Fibroblast of lung (primary cell): Measurements from ENCODE around the gene AOC3.

Source experiments
- CTCF ChIP-seq, 2 donors: IDR thresholded peaks in 1 of 2; conservative IDR thresholded peaks in 1 of 2; 1 replicate in 1 of 2; 2 replicates in 1 of 2; pipeline ENCODE4 v1.5.1; 2011 to 2012; ENCODE audit warnings: low read length in 2 of 2, control low read depth in 1 of 2, inconsistent platforms in 1 of 2, low read depth in 1 of 2, mild to moderate bottlenecking in 1 of 2
- EZH2 ChIP-seq: IDR thresholded peaks from 2 replicates; pipeline ENCODE4 v1.5.1; 2012; ENCODE audit warnings: low read length, control low read depth, mild to moderate bottlenecking; ENCODE audit errors: missing control alignments

GRCh38 chr17:42804918-42805367 is 46.1 kb upstream of the AOC3 start:
- TF ChIP-seq CTCF (conservative IDR thresholded peaks at IDR 0.05 in 1 of 2, IDR thresholded peaks at IDR 0.05 in 1 of 2; ENCODE audit: low read depth in 1 of 2, low read length in 2 of 2) (no peak), EZH2 (no peak)
